Karpas-422 (cell line): ENCODE results near the gene PDLIM1. TPM values are rescaled to one million over a fixed set of nuclear protein-coding genes. Genes with fewer than 3 reads are reported as not detected.

Experiments used
- DNase-seq: peaks from one replicate; pipeline ENCODE4 v3.0.0-alpha.2; 2015
- H2AFZ ChIP-seq: fragments of 200-600 bp; sonication (generic); 2 replicates; pipeline ENCODE4 v1.6.1; 2014; ENCODE audit warnings: antibody characterized with exemption, low read length, mixed read lengths
- H3K27ac ChIP-seq: fragments of 200-600 bp; sonication (generic); 2 replicates; pipeline ENCODE4 v1.5.1; 2014; ENCODE audit warnings: mild to moderate bottlenecking, low read length, moderate library complexity
- H3K27me3 ChIP-seq: fragments of 200-600 bp; sonication (generic); 2 replicates; pipeline ENCODE4 v1.6.1; 2014; ENCODE audit warnings: low read length, mixed read lengths
- H3K36me3 ChIP-seq: fragments of 200-600 bp; sonication (generic); 2 replicates; pipeline ENCODE4 v1.6.1; 2014; ENCODE audit warnings: low read length, mixed read lengths; ENCODE audit not compliant: insufficient read depth
- H3K4me1 ChIP-seq: fragments of 200-600 bp; sonication (generic); 2 replicates; pipeline ENCODE4 v1.6.1; 2014; ENCODE audit warnings: mild to moderate bottlenecking, low read length, mixed read lengths
- H3K4me2 ChIP-seq: fragments of 200-600 bp; sonication (generic); 2 replicates; pipeline ENCODE4 v1.6.1; 2014; ENCODE audit warnings: low read length, low read depth, mild to moderate bottlenecking; ENCODE audit not compliant: poor library complexity, severe bottlenecking
- H3K4me3 ChIP-seq: fragments of 200-600 bp; sonication (generic); 2 replicates; pipeline ENCODE4 v1.5.1; 2014; ENCODE audit warnings: mild to moderate bottlenecking, antibody characterized with exemption, low read length, mixed read lengths
- H3K79me2 ChIP-seq: fragments of 200-600 bp; sonication (generic); 2 replicates; pipeline ENCODE4 v1.6.1; 2014; ENCODE audit warnings: mild to moderate bottlenecking, low read length, mixed read lengths
- H3K9ac ChIP-seq: fragments of 200-600 bp; sonication (generic); 2 replicates; pipeline ENCODE4 v1.6.0; 2014; ENCODE audit warnings: low read length
- H3K9me2 ChIP-seq: fragments of 200-600 bp; sonication (generic), shearing (Covaris generic); replicated peaks from 2 replicates; pipeline ENCODE4 v1.6.0; 2014; ENCODE audit warnings: mild to moderate bottlenecking, low read length, moderate library complexity; ENCODE audit not compliant: insufficient read depth
- H3K9me3 ChIP-seq: fragments of 300-700, 200-600 bp; sonication (generic); 2 replicates; pipeline ENCODE4 v1.6.1; 2014; ENCODE audit warnings: low read length, mixed read lengths
- H4K20me1 ChIP-seq: fragments of 200-600 bp; sonication (generic); 2 replicates; pipeline ENCODE4 v1.6.1; 2014; ENCODE audit warnings: mild to moderate bottlenecking, antibody characterized with exemption, low read length, low read depth; ENCODE audit not compliant: insufficient read depth
- total RNA-seq: library from RNA; depleted of rRNA; stranded (reverse); fragments of >200 nt; shearing (Covaris generic); gene quantifications from 2 replicates; pipeline ENCODE4 v1.2.3, GENCODE V29; 2014; ENCODE audit warnings: low replicate concordance

The PDLIM1 gene
- total RNA-seq, 1 experiment from 2014 or later = 0.22 TPM

DNA sequence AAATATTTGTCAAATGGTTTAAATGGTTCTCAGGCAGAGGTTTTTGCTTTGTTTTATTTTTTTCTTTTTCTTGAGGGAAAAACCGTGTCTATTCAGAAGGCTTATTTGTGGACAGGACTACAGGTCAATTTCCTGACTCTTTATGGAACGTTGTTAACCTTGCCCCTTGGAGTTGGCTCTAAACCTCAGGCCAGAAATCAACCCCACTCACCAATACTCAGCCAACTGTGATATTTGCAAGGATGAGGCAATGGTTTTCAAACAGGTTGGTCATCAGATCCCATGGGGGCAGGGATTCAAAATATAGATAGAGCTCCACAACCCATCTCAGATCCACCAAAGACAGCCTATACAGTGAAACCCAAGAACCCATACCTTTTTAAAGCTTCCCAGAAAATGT is 10.2 kb downstream of the PDLIM1 start:
- no peaks in the 10 kb centered on the region for H3K79me2 ChIP-seq

DNA sequence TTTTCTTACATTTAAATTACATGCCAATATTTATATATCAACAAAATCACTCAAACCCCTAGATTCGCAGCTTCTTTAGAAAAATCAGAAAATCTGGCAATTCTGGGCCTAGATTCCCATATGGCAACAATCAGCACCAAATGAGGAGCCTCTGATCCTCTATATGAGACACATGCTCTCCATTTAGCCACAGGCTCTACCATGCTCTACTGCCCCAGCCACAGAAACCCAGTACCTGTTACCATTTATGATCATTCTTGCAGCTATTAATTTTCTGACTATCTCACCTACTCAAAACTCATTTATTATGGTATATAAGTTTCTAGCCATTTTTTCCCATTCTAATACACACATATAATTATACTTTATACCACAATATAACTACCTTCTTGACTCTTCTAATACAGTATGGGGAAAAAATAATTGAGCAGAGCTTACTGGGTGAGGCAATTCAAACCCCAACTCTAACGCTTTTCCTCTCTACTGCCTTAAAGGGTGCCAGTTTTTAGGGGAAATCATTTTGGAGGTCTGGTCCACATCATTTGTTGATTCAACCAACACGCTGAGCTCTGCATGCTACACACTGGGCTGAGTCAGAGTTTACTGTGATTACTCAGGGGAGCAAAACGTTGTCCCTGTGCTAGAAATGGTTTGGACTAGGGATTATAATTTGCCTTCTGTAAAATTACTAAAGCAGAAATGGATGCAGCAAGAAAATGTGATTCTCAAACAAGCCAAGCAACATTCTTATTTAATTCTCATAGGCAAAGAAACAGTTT is 11.6 kb downstream of the PDLIM1 start:
- H3K27ac ChIP-seq = no peak overlapping the region
- no peak for DNase-seq
- H3K4me3 ChIP-seq = no peak overlapping the region
- no peak overlapping the region for H3K9ac ChIP-seq
- H3K79me2 ChIP-seq = no peaks in the 10 kb centered on the region
- H3K4me2 ChIP-seq = no peak overlapping the region
- H3K36me3 ChIP-seq = no peaks in the 10 kb centered on the region
- H3K27me3 ChIP-seq = no peaks in the 10 kb centered on the region
- no peaks in the 10 kb centered on the region for H3K4me1 ChIP-seq
- no peaks in the 10 kb centered on the region for H3K9me2 ChIP-seq
- H4K20me1 ChIP-seq = no peaks in the 10 kb centered on the region
- no peak overlapping the region for H2AFZ ChIP-seq
- no peaks in the 10 kb centered on the region for H3K9me3 ChIP-seq

More for the DNA sequence above, 10.2 kb downstream of the PDLIM1 start:
- H3K4me3 ChIP-seq = no peak overlapping the region
- no peaks in the 10 kb centered on the region for H3K4me1 ChIP-seq
- no peak overlapping the region for H3K27ac ChIP-seq
- no peak for DNase-seq
- no peaks in the 10 kb centered on the region for H3K9me3 ChIP-seq
- H2AFZ ChIP-seq = no peak overlapping the region
- no peak overlapping the region for H3K4me2 ChIP-seq
- no peaks in the 10 kb centered on the region for H4K20me1 ChIP-seq
- H3K9ac ChIP-seq = no peak overlapping the region
- no peaks in the 10 kb centered on the region for H3K9me2 ChIP-seq
- H3K27me3 ChIP-seq = no peaks in the 10 kb centered on the region
- no peaks in the 10 kb centered on the region for H3K36me3 ChIP-seq

DNA sequence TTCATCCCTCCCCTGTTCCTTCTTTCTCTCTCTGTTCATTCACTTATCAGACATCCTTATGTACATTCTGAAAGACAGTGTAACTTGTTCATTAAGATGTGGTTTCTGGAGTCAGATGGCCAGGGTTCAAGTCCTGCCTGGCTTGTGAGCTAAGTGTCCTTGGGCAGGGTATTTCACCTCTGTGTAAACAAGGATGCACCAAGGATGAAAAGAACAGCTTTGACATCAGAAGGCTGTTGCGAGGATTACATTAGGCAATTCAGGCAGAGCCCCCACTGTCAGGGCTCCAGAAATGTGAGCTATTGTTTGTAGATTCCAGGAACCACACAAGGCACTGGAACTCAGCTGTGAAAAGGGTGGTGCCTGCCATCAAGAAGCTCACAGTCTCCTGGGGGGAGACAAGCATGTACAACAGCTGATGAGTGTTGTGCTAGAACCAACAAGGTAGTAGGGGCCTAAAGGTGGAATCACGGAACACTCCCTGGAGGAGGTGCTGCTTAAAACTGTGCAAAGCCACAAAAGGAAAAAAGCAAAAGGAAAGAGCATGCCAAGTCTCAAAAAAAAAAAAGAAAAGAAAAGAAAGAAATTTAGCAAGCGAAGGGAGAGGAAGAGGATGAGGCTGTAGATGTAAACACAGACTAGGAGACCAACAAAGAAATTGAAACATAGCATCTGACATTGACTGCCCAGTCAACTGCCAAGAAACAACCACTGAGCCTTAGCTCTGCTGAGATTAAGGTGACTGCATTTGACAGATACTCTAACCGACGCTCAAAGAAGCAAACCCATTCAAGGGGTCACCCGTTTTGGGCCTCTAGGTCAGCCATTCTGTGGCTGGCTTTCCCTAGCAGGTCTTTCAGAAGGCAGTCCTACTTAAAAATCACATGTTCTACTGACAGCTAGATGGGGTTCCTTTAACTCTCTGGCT is 12.5 kb downstream of the PDLIM1 start:
- Histone ChIP-seq H3K79me2 (no peaks in the 10 kb centered on the region), H3K4me1 (no peaks in the 10 kb centered on the region), H4K20me1 (no peaks in the 10 kb centered on the region), H3K9ac (no peak overlapping the region), H3K9me2 (no peaks in the 10 kb centered on the region), H2AFZ (no peak overlapping the region), H3K4me3 (no peak overlapping the region), H3K4me2 (no peak overlapping the region), H3K9me3 (no peaks in the 10 kb centered on the region), H3K27me3 (no peaks in the 10 kb centered on the region), H3K27ac (no peak overlapping the region), H3K36me3 (no peaks in the 10 kb centered on the region)
- DNase-seq = no peak

DNA sequence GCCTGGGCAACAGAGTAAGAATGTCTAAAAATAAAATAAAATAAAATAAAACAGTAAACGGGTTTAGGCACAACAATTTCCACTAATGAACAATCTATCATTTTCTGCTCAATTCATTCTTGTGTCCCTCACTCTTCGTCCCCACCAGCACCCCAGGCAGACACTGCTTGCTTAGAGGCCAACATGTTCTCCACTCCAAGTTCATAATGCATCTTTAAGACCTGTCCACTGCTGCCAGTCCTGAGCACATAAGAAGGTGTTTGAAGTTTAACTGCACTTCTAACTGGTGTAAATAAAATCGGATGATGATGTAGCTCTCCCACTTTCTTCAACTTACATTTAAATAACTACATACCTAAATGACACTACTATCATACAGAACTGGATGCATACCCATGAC is 13.2 kb downstream of the PDLIM1 start:
- no peaks in the 10 kb centered on the region for H3K4me1 ChIP-seq
- H3K9me2 ChIP-seq = no peaks in the 10 kb centered on the region
- H3K79me2 ChIP-seq = no peaks in the 10 kb centered on the region
- no peaks in the 10 kb centered on the region for H3K36me3 ChIP-seq
- H4K20me1 ChIP-seq = no peaks in the 10 kb centered on the region
- no peak overlapping the region for H3K27ac ChIP-seq
- H3K9ac ChIP-seq = no peak overlapping the region
- no peak overlapping the region for H2AFZ ChIP-seq
- DNase-seq = no peak
- H3K9me3 ChIP-seq = no peaks in the 10 kb centered on the region
- H3K4me3 ChIP-seq = no peak overlapping the region
- no peaks in the 10 kb centered on the region for H3K27me3 ChIP-seq
- H3K4me2 ChIP-seq = no peak overlapping the region

DNA sequence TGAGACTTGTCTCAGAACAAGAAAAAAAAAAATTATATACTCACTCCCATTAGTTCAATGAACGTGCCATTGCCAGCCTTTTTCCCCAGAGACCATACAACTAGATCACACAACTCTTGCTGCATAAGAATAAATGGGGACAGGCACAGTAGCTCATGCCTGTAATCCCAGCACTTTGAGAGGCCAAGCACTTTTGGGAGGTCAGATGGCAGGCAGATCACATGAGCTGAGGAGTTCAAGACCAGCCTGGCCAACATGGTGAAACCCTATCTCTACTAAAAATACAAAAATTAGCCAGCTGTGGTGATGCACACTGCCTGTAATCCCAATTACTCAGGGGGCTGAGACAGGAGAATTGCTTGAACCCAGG is 13.6 kb downstream of the PDLIM1 start:
- Histone ChIP-seq H3K27me3 (no peaks in the 10 kb centered on the region), H3K36me3 (no peaks in the 10 kb centered on the region), H3K9me2 (no peaks in the 10 kb centered on the region), H3K4me3 (no peak overlapping the region), H3K4me1 (no peaks in the 10 kb centered on the region), H3K9ac (no peak overlapping the region), H3K9me3 (no peaks in the 10 kb centered on the region), H3K79me2 (no peaks in the 10 kb centered on the region), H3K27ac (no peak overlapping the region), H2AFZ (no peak overlapping the region), H3K4me2 (no peak overlapping the region), H4K20me1 (no peaks in the 10 kb centered on the region)
- no peak for DNase-seq

DNA sequence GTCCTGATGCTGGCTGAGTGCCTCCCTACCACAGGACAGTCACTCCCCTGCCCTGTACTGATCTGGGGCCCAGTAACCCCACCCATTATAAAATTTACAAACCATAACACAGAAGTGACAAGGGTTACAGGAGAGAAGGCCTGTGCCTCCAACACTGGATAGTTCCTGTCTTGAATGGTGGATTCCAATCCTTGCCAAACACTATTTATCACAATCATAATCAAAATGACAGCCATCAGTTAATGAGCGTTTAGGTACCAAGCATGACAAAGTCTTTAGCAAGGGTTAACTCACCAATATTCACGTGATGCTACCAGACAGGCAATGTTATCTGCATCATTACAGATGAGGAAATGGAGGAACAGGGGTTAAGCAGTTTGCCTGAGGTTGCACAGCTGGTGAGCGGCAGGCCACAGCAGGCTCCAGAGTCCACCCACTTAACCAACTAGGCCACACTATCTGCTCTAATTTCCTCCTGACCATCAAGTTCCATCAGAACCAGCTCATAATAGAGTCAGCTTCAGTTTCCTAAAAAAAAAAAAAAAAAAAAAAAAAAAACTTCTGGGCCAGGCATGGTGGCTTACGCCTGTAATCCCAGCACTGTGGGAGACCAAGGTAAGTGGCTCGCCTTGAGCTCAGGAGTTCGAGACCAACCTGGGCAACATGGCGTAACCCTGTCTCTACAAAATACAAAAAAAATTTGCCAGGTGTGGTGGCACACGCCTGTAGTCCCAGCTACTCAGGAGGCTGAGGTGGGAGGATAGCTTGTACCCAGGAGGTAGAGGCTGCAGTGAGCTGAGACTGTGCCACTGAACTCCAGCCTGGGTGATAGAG is 14.2 kb downstream of the PDLIM1 start:
- Histone ChIP-seq H2AFZ (no peak overlapping the region), H3K4me2 (no peak overlapping the region), H4K20me1 (no peaks in the 10 kb centered on the region), H3K9me3 (no peaks in the 10 kb centered on the region), H3K4me3 (no peak overlapping the region), H3K79me2 (no peaks in the 10 kb centered on the region), H3K9ac (no peak overlapping the region), H3K4me1 (no peaks in the 10 kb centered on the region), H3K36me3 (no peaks in the 10 kb centered on the region), H3K27ac (no peak overlapping the region), H3K9me2 (no peaks in the 10 kb centered on the region), H3K27me3 (no peaks in the 10 kb centered on the region)
- DNase-seq = no peak

DNA sequence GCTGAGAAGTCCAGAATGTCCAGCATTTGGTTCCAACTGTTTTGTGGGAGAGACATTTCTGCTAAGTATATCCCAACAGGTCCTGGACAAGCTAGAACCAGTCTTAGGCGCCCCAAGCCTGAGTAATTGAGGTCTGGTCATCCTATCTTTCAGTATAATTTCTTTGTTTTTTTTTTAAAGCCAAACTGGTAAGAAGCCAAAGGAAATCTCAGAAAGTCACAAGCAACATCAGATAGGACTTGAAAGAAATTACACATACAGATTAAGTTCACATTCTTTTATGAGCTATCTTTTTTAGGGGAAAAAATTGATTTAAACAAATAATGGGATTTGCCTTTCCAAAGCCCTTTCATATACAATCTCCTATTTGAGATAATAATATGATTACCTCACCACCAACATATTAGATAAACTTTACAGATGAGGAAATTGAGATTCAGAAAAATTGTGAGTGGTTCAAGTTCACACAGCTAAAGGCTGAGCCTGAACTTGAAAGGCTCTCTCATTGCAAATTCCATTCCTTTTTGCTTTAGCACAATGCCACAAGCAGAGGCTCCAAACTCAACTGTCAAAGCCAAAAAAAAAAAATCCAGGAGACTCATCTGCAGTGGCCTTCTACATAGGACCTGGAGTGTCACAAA is 15.0 kb downstream of the PDLIM1 start:
- Histone ChIP-seq H3K4me3 (no peak overlapping the region), H3K4me2 (no peak overlapping the region), H3K9ac (no peak overlapping the region)

More for the DNA sequence above, 15.0 kb downstream of the PDLIM1 start:
- Histone ChIP-seq H4K20me1 (no peaks in the 10 kb centered on the region), H3K36me3 (no peaks in the 10 kb centered on the region), H3K79me2 (no peaks in the 10 kb centered on the region), H3K9me2 (no peaks in the 10 kb centered on the region), H2AFZ (no peak overlapping the region), H3K9me3 (no peaks in the 10 kb centered on the region), H3K4me1 (no peaks in the 10 kb centered on the region), H3K27ac (no peak overlapping the region), H3K27me3 (no peaks in the 10 kb centered on the region)
- DNase-seq = no peak
